Fibroblast of lung (primary cell): ENCODE data around the gene INSL4. TPM values are rescaled to one million over a fixed set of nuclear protein-coding genes. Genes with fewer than 3 reads are reported as not detected.

Experiments used
- DNase-seq, 2 donors: peaks; one replicate each; pipeline versions ENCODE4 v3.0.0 to v3.0.0-alpha.2; 2010; ENCODE audit warnings: low read depth in 2 of 2
- H2AFZ ChIP-seq: 2 replicates; pipeline ENCODE4 v1.5.1; 2012; ENCODE audit warnings: low read length, control low read depth, inconsistent platforms
- H3K27ac ChIP-seq: 2 replicates; pipeline ENCODE4 v1.5.1; 2011; ENCODE audit warnings: low read length, control low read depth; ENCODE audit not compliant: insufficient read depth
- H3K27me3 ChIP-seq: 2 replicates; pipeline ENCODE4 v1.5.1; 2011; ENCODE audit warnings: mild to moderate bottlenecking, low read length; ENCODE audit not compliant: control insufficient read depth, insufficient read depth
- H3K36me3 ChIP-seq: 2 replicates; pipeline ENCODE4 v1.5.1; 2011; ENCODE audit warnings: low read length; ENCODE audit not compliant: control insufficient read depth, insufficient read depth
- H3K4me1 ChIP-seq: 2 replicates; pipeline ENCODE4 v1.5.1; 2011; ENCODE audit warnings: low read length; ENCODE audit not compliant: control insufficient read depth, insufficient read depth; ENCODE audit errors: extremely low read depth
- H3K4me2 ChIP-seq: 2 replicates; pipeline ENCODE4 v1.5.1; 2011; ENCODE audit warnings: low read length, control low read depth; ENCODE audit not compliant: insufficient read depth; ENCODE audit errors: extremely low read depth
- H3K4me3 ChIP-seq, 4 experiments: fragments of 200-600 bp in 1 of 4; sonication (generic) in 1 of 4; replicated peaks in 1 of 4; 2 replicates each; pipeline ENCODE4 v1.5.1; 2011 to 2016; ENCODE audit warnings: low read length in 4 of 4, low read depth in 3 of 4, mild to moderate bottlenecking in 3 of 4, control low read depth in 2 of 4, inconsistent platforms in 1 of 4, mixed read lengths in 1 of 4; ENCODE audit not compliant: insufficient read depth in 1 of 4; ENCODE audit errors: control extremely low read depth in 1 of 4
- H3K79me2 ChIP-seq: 2 replicates; pipeline ENCODE4 v1.5.1; 2012; ENCODE audit warnings: mild to moderate bottlenecking, low read length, inconsistent platforms; ENCODE audit not compliant: control insufficient read depth, insufficient read depth
- H3K9ac ChIP-seq: 2 replicates; pipeline ENCODE4 v1.5.1; 2011; ENCODE audit warnings: mild to moderate bottlenecking, low read length, control low read depth; ENCODE audit not compliant: insufficient read depth
- H3K9me3 ChIP-seq: 2 replicates; pipeline ENCODE4 v1.5.1; 2012; ENCODE audit warnings: low read depth, low read length; ENCODE audit not compliant: control insufficient read depth, insufficient read depth
- H4K20me1 ChIP-seq: 2 replicates; pipeline ENCODE4 v1.5.1; 2011; ENCODE audit warnings: low read length; ENCODE audit not compliant: control insufficient read depth, insufficient read depth; ENCODE audit errors: extremely low read depth
- EZH2 ChIP-seq: IDR thresholded peaks from 2 replicates; pipeline ENCODE4 v1.5.1; 2012; ENCODE audit warnings: low read length, control low read depth, mild to moderate bottlenecking; ENCODE audit errors: missing control alignments
- polyA plus RNA-seq, 2 donors: library from polyadenylated mRNA; depleted of rRNA in 1 of 2; stranded (reverse) in 1 of 2; unstranded in 1 of 2; fragments of >200 nt; gene quantifications; 2 replicates each; pipeline ENCODE4 v1.2.1, GENCODE V29; 2011 to 2012; ENCODE audit warnings: missing spikeins in 1 of 2
- total RNA-seq: library from RNA; depleted of rRNA; stranded (reverse); fragments of >200 nt; gene quantifications from 2 replicates; pipeline ENCODE4 v1.2.1, GENCODE V29; 2014
- TF ChIP-seq, protein P1 (sequence below), 2 donors: IDR thresholded peaks in 1 of 2; conservative IDR thresholded peaks in 1 of 2; 1 replicate in 1 of 2; 2 replicates in 1 of 2; pipeline ENCODE4 v1.5.1; 2011 to 2012; ENCODE audit warnings: low read length in 2 of 2, control low read depth in 1 of 2, inconsistent platforms in 1 of 2, low read depth in 1 of 2, mild to moderate bottlenecking in 1 of 2

INSL4 gene
- total and polyA plus RNA-seq, 2 donors (not counting 1 experiment from before 2014, with no cell fraction given) = not detected

DNA sequence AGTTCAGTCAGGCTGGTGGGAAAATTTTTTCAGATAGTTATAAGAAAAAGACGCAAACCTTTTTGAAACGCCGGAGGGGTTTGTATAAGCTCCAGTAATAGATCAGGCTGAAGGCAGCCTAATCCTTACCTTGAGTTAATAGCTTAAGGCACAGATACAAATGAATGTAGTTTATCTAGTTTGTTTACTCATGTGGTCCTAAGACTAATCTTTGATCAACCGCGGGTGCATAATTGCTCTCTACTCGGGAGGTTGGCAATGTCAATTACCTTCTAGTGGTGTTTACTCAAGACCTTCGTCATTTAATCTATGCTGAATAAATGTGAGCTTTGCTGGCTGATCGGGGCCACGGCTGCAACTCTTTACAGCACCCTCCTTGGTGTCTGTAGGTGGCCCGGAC is 665 bp upstream of the INSL4 start:
- no peak overlapping the region for H3K4me3 ChIP-seq
- no peaks in the 10 kb centered on the region for H3K9me3 ChIP-seq
- H3K79me2 ChIP-seq = no peaks in the 10 kb centered on the region
- no peak overlapping the region for H3K27ac ChIP-seq
- H3K9ac ChIP-seq = no peak overlapping the region
- no peaks in the 10 kb centered on the region for H4K20me1 ChIP-seq
- no peaks in the 10 kb centered on the region for H3K4me1 ChIP-seq
- TF ChIP-seq, protein P1, sequence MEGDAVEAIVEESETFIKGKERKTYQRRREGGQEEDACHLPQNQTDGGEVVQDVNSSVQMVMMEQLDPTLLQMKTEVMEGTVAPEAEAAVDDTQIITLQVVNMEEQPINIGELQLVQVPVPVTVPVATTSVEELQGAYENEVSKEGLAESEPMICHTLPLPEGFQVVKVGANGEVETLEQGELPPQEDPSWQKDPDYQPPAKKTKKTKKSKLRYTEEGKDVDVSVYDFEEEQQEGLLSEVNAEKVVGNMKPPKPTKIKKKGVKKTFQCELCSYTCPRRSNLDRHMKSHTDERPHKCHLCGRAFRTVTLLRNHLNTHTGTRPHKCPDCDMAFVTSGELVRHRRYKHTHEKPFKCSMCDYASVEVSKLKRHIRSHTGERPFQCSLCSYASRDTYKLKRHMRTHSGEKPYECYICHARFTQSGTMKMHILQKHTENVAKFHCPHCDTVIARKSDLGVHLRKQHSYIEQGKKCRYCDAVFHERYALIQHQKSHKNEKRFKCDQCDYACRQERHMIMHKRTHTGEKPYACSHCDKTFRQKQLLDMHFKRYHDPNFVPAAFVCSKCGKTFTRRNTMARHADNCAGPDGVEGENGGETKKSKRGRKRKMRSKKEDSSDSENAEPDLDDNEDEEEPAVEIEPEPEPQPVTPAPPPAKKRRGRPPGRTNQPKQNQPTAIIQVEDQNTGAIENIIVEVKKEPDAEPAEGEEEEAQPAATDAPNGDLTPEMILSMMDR (conservative IDR thresholded peaks at IDR 0.05 in 1 of 2, IDR thresholded peaks at IDR 0.05 in 1 of 2; ENCODE audit: low read depth in 1 of 2, low read length in 2 of 2) = no peak
- TF ChIP-seq EZH2 = no peak
- no peak overlapping the region for H2AFZ ChIP-seq
- H3K4me2 ChIP-seq = no peak overlapping the region
- H3K36me3 ChIP-seq = no peaks in the 10 kb centered on the region
- H3K27me3 ChIP-seq = peaks cover 3% of the 10 kb centered on the region
- no peak for DNase-seq

DNA sequence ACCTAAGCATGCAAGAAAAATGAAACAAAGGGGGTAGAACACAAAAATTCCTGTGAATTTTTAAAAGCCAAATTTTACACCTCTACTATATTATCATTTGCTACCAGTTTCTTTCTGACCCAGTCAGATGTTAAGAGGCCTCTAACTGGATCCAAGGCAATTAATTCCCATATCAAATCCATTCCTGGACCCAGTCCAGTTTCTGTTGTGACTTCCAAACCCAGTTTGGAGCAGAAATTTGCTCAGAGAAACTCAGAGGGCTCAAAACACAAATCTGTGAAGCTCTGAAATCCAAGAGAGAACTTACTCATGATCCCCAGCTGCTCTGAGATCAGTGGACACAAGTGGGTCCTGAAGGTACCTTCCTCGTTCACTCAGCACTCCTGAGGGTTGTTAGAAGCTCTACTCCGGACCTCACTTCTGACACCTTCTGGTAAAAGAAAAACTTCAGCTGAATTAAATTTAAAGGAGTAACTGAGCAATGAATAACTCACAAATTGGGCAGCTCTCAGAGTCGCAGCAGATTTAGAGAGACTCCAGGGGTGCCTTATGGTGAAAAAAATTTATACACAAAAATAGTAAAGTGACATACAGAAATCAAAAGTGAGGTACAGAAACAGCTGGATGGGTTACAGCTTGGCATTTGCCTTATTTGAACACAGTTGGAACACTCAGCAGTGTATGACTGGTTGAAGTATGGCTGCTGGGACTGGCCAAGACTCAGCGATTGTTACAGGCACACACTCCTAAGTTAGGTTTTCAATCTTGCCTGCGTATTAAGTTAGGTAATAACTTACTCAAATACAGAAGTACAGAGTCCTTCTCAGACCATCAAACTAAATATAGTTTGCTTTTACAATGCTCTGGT is 32.4 kb downstream of the INSL4 start:
- peak; percentile 13 to 18 for DNase-seq
- H3K36me3 ChIP-seq = no peaks in the 10 kb centered on the region
- TF ChIP-seq, protein P1 (conservative IDR thresholded peaks at IDR 0.05 in 1 of 2, IDR thresholded peaks at IDR 0.05 in 1 of 2; ENCODE audit: low read depth in 1 of 2, low read length in 2 of 2) = no peak
- no peak for TF ChIP-seq EZH2
- H3K27me3 ChIP-seq = no peaks in the 10 kb centered on the region
- no peak overlapping the region for H2AFZ ChIP-seq
- no peaks in the 10 kb centered on the region for H3K9me3 ChIP-seq
- no peak overlapping the region for H3K4me3 ChIP-seq
- H4K20me1 ChIP-seq = no peaks in the 10 kb centered on the region
- no peak overlapping the region for H3K9ac ChIP-seq
- H3K4me2 ChIP-seq = peak overlapping the region; percentile 33
- no peaks in the 10 kb centered on the region for H3K4me1 ChIP-seq
- no peak overlapping the region for H3K27ac ChIP-seq
- no peaks in the 10 kb centered on the region for H3K79me2 ChIP-seq

- no peaks in the 10 kb centered on the region for H3K9me3 ChIP-seq
- no peaks in the 10 kb centered on the region for H3K4me1 ChIP-seq
- DNase-seq = no peak
- no peaks in the 10 kb centered on the region for H3K79me2 ChIP-seq
- no peaks in the 10 kb centered on the region for H3K27me3 ChIP-seq
- no peak overlapping the region for H3K27ac ChIP-seq
- no peaks in the 10 kb centered on the region for H4K20me1 ChIP-seq
- no peak overlapping the region for H2AFZ ChIP-seq
- H3K9ac ChIP-seq = no peak overlapping the region
- no peak overlapping the region for H3K4me3 ChIP-seq
- TF ChIP-seq, protein P1 (conservative IDR thresholded peaks at IDR 0.05 in 1 of 2, IDR thresholded peaks at IDR 0.05 in 1 of 2; ENCODE audit: low read depth in 1 of 2, low read length in 2 of 2) = no peak
- TF ChIP-seq EZH2 = no peak
- H3K4me2 ChIP-seq = no peak overlapping the region
- no peaks in the 10 kb centered on the region for H3K36me3 ChIP-seq
These were observed 33.0 kb downstream of the INSL4 start for GRCh38 chr9:5264219-5264595.
